Karpas-422 (cell line): Measurements from ENCODE around the gene CSNK2B. TPM values are rescaled to one million over a fixed set of nuclear protein-coding genes. Genes with fewer than 3 reads are reported as not detected.

Experiments used
- DNase-seq: peaks from one replicate; pipeline ENCODE4 v3.0.0-alpha.2; 2015
- H2AFZ ChIP-seq: fragments of 200-600 bp; sonication (generic); 2 replicates; pipeline ENCODE4 v1.6.1; 2014; ENCODE audit warnings: antibody characterized with exemption, low read length, mixed read lengths
- H3K27ac ChIP-seq: fragments of 200-600 bp; sonication (generic); 2 replicates; pipeline ENCODE4 v1.5.1; 2014; ENCODE audit warnings: mild to moderate bottlenecking, low read length, moderate library complexity
- H3K27me3 ChIP-seq: fragments of 200-600 bp; sonication (generic); 2 replicates; pipeline ENCODE4 v1.6.1; 2014; ENCODE audit warnings: low read length, mixed read lengths
- H3K36me3 ChIP-seq: fragments of 200-600 bp; sonication (generic); 2 replicates; pipeline ENCODE4 v1.6.1; 2014; ENCODE audit warnings: low read length, mixed read lengths; ENCODE audit not compliant: insufficient read depth
- H3K4me1 ChIP-seq: fragments of 200-600 bp; sonication (generic); 2 replicates; pipeline ENCODE4 v1.6.1; 2014; ENCODE audit warnings: mild to moderate bottlenecking, low read length, mixed read lengths
- H3K4me2 ChIP-seq: fragments of 200-600 bp; sonication (generic); 2 replicates; pipeline ENCODE4 v1.6.1; 2014; ENCODE audit warnings: low read length, low read depth, mild to moderate bottlenecking; ENCODE audit not compliant: poor library complexity, severe bottlenecking
- H3K4me3 ChIP-seq: fragments of 200-600 bp; sonication (generic); 2 replicates; pipeline ENCODE4 v1.5.1; 2014; ENCODE audit warnings: mild to moderate bottlenecking, antibody characterized with exemption, low read length, mixed read lengths
- H3K79me2 ChIP-seq: fragments of 200-600 bp; sonication (generic); 2 replicates; pipeline ENCODE4 v1.6.1; 2014; ENCODE audit warnings: mild to moderate bottlenecking, low read length, mixed read lengths
- H3K9ac ChIP-seq: fragments of 200-600 bp; sonication (generic); 2 replicates; pipeline ENCODE4 v1.6.0; 2014; ENCODE audit warnings: low read length
- H3K9me2 ChIP-seq: fragments of 200-600 bp; sonication (generic), shearing (Covaris generic); replicated peaks from 2 replicates; pipeline ENCODE4 v1.6.0; 2014; ENCODE audit warnings: mild to moderate bottlenecking, low read length, moderate library complexity; ENCODE audit not compliant: insufficient read depth
- H3K9me3 ChIP-seq: fragments of 300-700, 200-600 bp; sonication (generic); 2 replicates; pipeline ENCODE4 v1.6.1; 2014; ENCODE audit warnings: low read length, mixed read lengths
- H4K20me1 ChIP-seq: fragments of 200-600 bp; sonication (generic); 2 replicates; pipeline ENCODE4 v1.6.1; 2014; ENCODE audit warnings: mild to moderate bottlenecking, antibody characterized with exemption, low read length, low read depth; ENCODE audit not compliant: insufficient read depth
- total RNA-seq: library from RNA; depleted of rRNA; stranded (reverse); fragments of >200 nt; shearing (Covaris generic); gene quantifications from 2 replicates; pipeline ENCODE4 v1.2.3, GENCODE V29; 2014; ENCODE audit warnings: low replicate concordance

CSNK2B gene
- total RNA-seq, 1 experiment from 2014 or later = 212 TPM

GRCh38 chr6:31700740-31701401 is 35.0 kb downstream of the CSNK2B start:
- Histone ChIP-seq H3K9me3 (no peaks in the 10 kb centered on the region), H3K27me3 (no peaks in the 10 kb centered on the region), H3K36me3 (no peaks in the 10 kb centered on the region; the same call in 1 of the 2 replicates), H3K27ac (peak overlapping the region; percentile 86), H3K79me2 (peaks cover 27% of the 10 kb centered on the region), H3K9me2 (no peaks in the 10 kb centered on the region), H3K4me2 (peak overlapping the region; percentile 93), H2AFZ (no peak overlapping the region), H4K20me1 (no peaks in the 10 kb centered on the region), H3K9ac (peak overlapping the region; percentile 92), H3K4me3 (peak overlapping the region; percentile 84), H3K4me1 (peaks cover 34% of the 10 kb centered on the region)
- DNase-seq = no peak

GRCh38 chr6:31701666-31702404 is 36.0 kb downstream of the CSNK2B start:
- no peaks in the 10 kb centered on the region for H3K9me2 ChIP-seq
- H3K79me2 ChIP-seq = peaks cover 27% of the 10 kb centered on the region
- H3K27ac ChIP-seq = peak overlapping the region; percentile 86
- no peaks in the 10 kb centered on the region for H3K9me3 ChIP-seq
- H3K9ac ChIP-seq = peak overlapping the region; percentile 92
- no peaks in the 10 kb centered on the region for H3K27me3 ChIP-seq
- no peaks in the 10 kb centered on the region; the same call in 1 of the 2 replicates for H3K36me3 ChIP-seq
- peaks cover 34% of the 10 kb centered on the region for H3K4me1 ChIP-seq
- H4K20me1 ChIP-seq = no peaks in the 10 kb centered on the region
- peak overlapping the region; percentile 84 for H3K4me3 ChIP-seq
- DNase-seq = peak; percentile 79
- H2AFZ ChIP-seq = no peak overlapping the region
- H3K4me2 ChIP-seq = peak overlapping the region; percentile 93

- peak overlapping the region; percentile 93 for H3K4me2 ChIP-seq
- no peaks in the 10 kb centered on the region; the same call in 1 of the 2 replicates for H3K36me3 ChIP-seq
- DNase-seq = peak; percentile 65
- H3K4me1 ChIP-seq = peaks cover 34% of the 10 kb centered on the region
- no peaks in the 10 kb centered on the region for H3K9me3 ChIP-seq
- no peaks in the 10 kb centered on the region for H3K27me3 ChIP-seq
- H3K4me3 ChIP-seq = peak overlapping the region; percentile 84
- H2AFZ ChIP-seq = peak overlapping the region; percentile 22; the same call in 1 of the 2 replicates
- peak overlapping the region; percentile 86 for H3K27ac ChIP-seq
- H3K9ac ChIP-seq = peak overlapping the region; percentile 92
- peaks cover 27% of the 10 kb centered on the region for H3K79me2 ChIP-seq
- no peaks in the 10 kb centered on the region for H3K9me2 ChIP-seq
- H4K20me1 ChIP-seq = no peaks in the 10 kb centered on the region
Measured at GRCh38 chr6:31702405-31702818, 36.5 kb downstream of the CSNK2B start.

GRCh38 chr6:31702819-31703716 is 37.2 kb downstream of the CSNK2B start, which contains the start of gene ABHD16A:
ABHD16A (minus strand) TSS chr6:31703324; CDS start chr6:31703281, 43 bp downstream.
- Histone ChIP-seq H4K20me1 (no peaks in the 10 kb centered on the region), H3K9me3 (no peaks in the 10 kb centered on the region), H3K36me3 (no peaks in the 10 kb centered on the region; the same call in 1 of the 2 replicates), H3K4me1 (peaks cover 28% of the 10 kb centered on the region), H3K79me2 (peaks cover 27% of the 10 kb centered on the region), H2AFZ (peak within 1 kb of the TSS; percentile 98), H3K4me3 (peak within 1 kb of the TSS; percentile 84), H3K4me2 (peak within 1 kb of the TSS; percentile 93), H3K27me3 (no peaks in the 10 kb centered on the region), H3K9ac (peak within 1 kb of the TSS; percentile 92), H3K9me2 (no peaks in the 10 kb centered on the region), H3K27ac (peak within 1 kb of the TSS; percentile 86)
- DNase-seq = peak; percentile 99

GRCh38 chr6:31705931-31706330 is 40.1 kb downstream of the CSNK2B start:
- DNase-seq = no peak
- H3K9ac ChIP-seq = no peak overlapping the region
- no peaks in the 10 kb centered on the region for H3K9me3 ChIP-seq
- H3K4me2 ChIP-seq = no peak overlapping the region
- H3K4me1 ChIP-seq = peaks cover 21% of the 10 kb centered on the region
- no peak overlapping the region for H2AFZ ChIP-seq
- peaks cover 20% of the 10 kb centered on the region for H3K79me2 ChIP-seq
- H3K36me3 ChIP-seq = no peaks in the 10 kb centered on the region
- no peaks in the 10 kb centered on the region for H4K20me1 ChIP-seq
- H3K4me3 ChIP-seq = no peak overlapping the region
- H3K27me3 ChIP-seq = no peaks in the 10 kb centered on the region
- H3K9me2 ChIP-seq = no peaks in the 10 kb centered on the region
- H3K27ac ChIP-seq = no peak overlapping the region

GRCh38 chr6:31706599-31706998 is 40.7 kb downstream of the CSNK2B start, which contains the start of gene LY6G6F:
LY6G6F (plus strand) TSS chr6:31706866; CDS start chr6:31706907, 41 bp downstream.
- DNase-seq = no peak
- Histone ChIP-seq H2AFZ (no peak within 1 kb of the TSS), H3K79me2 (peaks cover 13% of the 10 kb centered on the region), H4K20me1 (no peaks in the 10 kb centered on the region), H3K4me3 (no peak within 1 kb of the TSS), H3K27ac (no peak within 1 kb of the TSS), H3K9me3 (no peaks in the 10 kb centered on the region), H3K36me3 (no peaks in the 10 kb centered on the region), H3K9me2 (no peaks in the 10 kb centered on the region), H3K4me2 (no peak within 1 kb of the TSS), H3K4me1 (peaks cover 15% of the 10 kb centered on the region), H3K9ac (no peak within 1 kb of the TSS), H3K27me3 (no peaks in the 10 kb centered on the region)

- Histone ChIP-seq H3K27ac (no peak overlapping the region), H3K4me2 (no peak overlapping the region), H3K4me3 (no peak overlapping the region), H3K36me3 (no peaks in the 10 kb centered on the region), H3K27me3 (no peaks in the 10 kb centered on the region), H3K4me1 (peaks cover 8% of the 10 kb centered on the region), H4K20me1 (no peaks in the 10 kb centered on the region), H3K9ac (no peak overlapping the region), H3K9me3 (no peaks in the 10 kb centered on the region), H3K9me2 (no peaks in the 10 kb centered on the region), H2AFZ (no peak overlapping the region), H3K79me2 (peaks cover 2% of the 10 kb centered on the region; the same call in 1 of the 2 replicates)
- DNase-seq = no peak
Measured at GRCh38 chr6:31707701-31708100, 41.8 kb downstream of the CSNK2B start.
